OCI-LY7 (cell line): ENCODE data around the gene MYCN. TPM values are rescaled to one million over a fixed set of nuclear protein-coding genes. Genes with fewer than 3 reads are reported as not detected.

Source experiments
- BruUV-seq: library from RNA; stranded (reverse); fragments of 400-500 nt; replicated peaks from 2 replicates; lab custom pipeline; 2021; lab: Mats Ljungman, UMichigan
- CTCF ChIA-PET: fragments of 300-600 bp; sonication (Branson Sonifier 250); formaldehyde crosslinking; loops from one replicate; lab custom pipeline; 2022; ENCODE audit warnings: antibody characterized with exemption; ENCODE audit not compliant: unreplicated experiment; lab: Charles Lee
- POLR2A ChIA-PET: fragments of 300-600 bp; sonication (Branson Sonifier 250); formaldehyde crosslinking; loops from one replicate; lab custom pipeline; 2022; ENCODE audit warnings: antibody characterized with exemption; lab: Charles Lee
- DNase-seq: peaks from one replicate; pipeline ENCODE4 v3.0.0-alpha.2; 2015; ENCODE audit warnings: low spot score
- H2AFZ ChIP-seq: fragments of 200-600 bp; sonication (generic), shearing (Covaris generic); 2 replicates; pipeline ENCODE4 v1.6.1; 2014; ENCODE audit warnings: mild to moderate bottlenecking, antibody characterized with exemption, low read length, moderate library complexity
- H3K27ac ChIP-seq: fragments of 200-600 bp; sonication (generic); 2 replicates; pipeline ENCODE4 v1.5.1; 2014; ENCODE audit warnings: mixed run types, low read depth, mild to moderate bottlenecking, moderate library complexity, low read length, inconsistent platforms; ENCODE audit not compliant: poor library complexity, severe bottlenecking
- H3K36me3 ChIP-seq: fragments of 200-600 bp; sonication (generic); 2 replicates; pipeline ENCODE4 v1.6.1; 2014; ENCODE audit warnings: mild to moderate bottlenecking, antibody characterized with exemption, low read length, moderate library complexity, mixed read lengths; ENCODE audit not compliant: insufficient read depth
- H3K4me1 ChIP-seq: fragments of 200-600 bp; sonication (generic); 2 replicates; pipeline ENCODE4 v1.5.1; 2014; ENCODE audit warnings: mild to moderate bottlenecking, low read length; ENCODE audit not compliant: insufficient read depth, poor library complexity, severe bottlenecking
- H3K4me2 ChIP-seq: fragments of 200-600 bp; sonication (generic); 2 replicates; pipeline ENCODE4 v1.6.1; 2014; ENCODE audit warnings: mild to moderate bottlenecking, low read length
- H3K4me3 ChIP-seq: fragments of 200-600 bp; sonication (generic); 2 replicates; pipeline ENCODE4 v1.5.1; 2014; ENCODE audit warnings: mild to moderate bottlenecking, low read depth, low read length; ENCODE audit not compliant: poor library complexity, severe bottlenecking
- H3K79me2 ChIP-seq: fragments of 200-600 bp; sonication (generic); 2 replicates; pipeline ENCODE4 v1.6.1; 2016; ENCODE audit warnings: low read depth, mild to moderate bottlenecking, low read length, moderate library complexity, mixed read lengths; ENCODE audit not compliant: insufficient read depth
- H3K9me2 ChIP-seq: fragments of 200-600 bp; sonication (generic); 2 replicates; pipeline ENCODE4 v1.6.1; 2016; ENCODE audit warnings: mild to moderate bottlenecking, low read length, mixed read lengths; ENCODE audit not compliant: insufficient read depth
- H3K9me3 ChIP-seq: fragments of 200-600 bp; sonication (generic); 2 replicates; pipeline ENCODE4 v1.6.1; 2014; ENCODE audit warnings: mild to moderate bottlenecking, mixed run types, low read length, mixed read lengths
- H4K20me1 ChIP-seq: fragments of 200-600 bp; sonication (generic); 2 replicates; pipeline ENCODE4 v1.6.1; 2014; ENCODE audit warnings: mild to moderate bottlenecking, antibody characterized with exemption, low read length, moderate library complexity, mixed read lengths; ENCODE audit not compliant: insufficient read depth
- CTCF ChIP-seq: fragments of 200-600 bp; sonication (generic); conservative IDR thresholded peaks from 2 replicates; pipeline ENCODE4 v1.5.1; 2014; ENCODE audit warnings: mild to moderate bottlenecking, antibody characterized with exemption, low read length, moderate library complexity, mixed read lengths
- EZH2phosphoT487 ChIP-seq: fragments of 200-600 bp; sonication (generic); IDR thresholded peaks from 2 replicates; pipeline ENCODE4 v1.6.1; 2018; ENCODE audit warnings: low read depth, borderline replicate concordance, mild to moderate bottlenecking, mixed run types, antibody characterized with exemption, low read length, moderate library complexity, mixed read lengths
- intact Hi-C: fragments of 100-400 bp; cut with micrococcal nuclease; formaldehyde crosslinking; loops from one replicate; pipeline ENCODE4 v1.10.0; 2022; ENCODE audit not compliant: unreplicated experiment
- total RNA-seq, 2 experiments: library from RNA; depleted of rRNA in 1 of 2; stranded (reverse); fragments of >200 nt in 1 of 2; shearing (Covaris generic) in 1 of 2; gene quantifications; 2 replicates each; pipeline ENCODE4 v1.2.3, GENCODE V29; 2014 to 2022

The MYCN gene
- total RNA-seq, 2 experiments from 2014 or later = not detected

- Histone ChIP-seq H4K20me1 (no peaks in the 10 kb centered on the region), H3K27ac (no peak overlapping the region), H2AFZ (no peak overlapping the region), H3K4me1 (no peaks in the 10 kb centered on the region), H3K9me2 (no peaks in the 10 kb centered on the region), H3K9me3 (no peaks in the 10 kb centered on the region), H3K4me2 (no peak overlapping the region), H3K79me2 (no peaks in the 10 kb centered on the region), H3K4me3 (no peak overlapping the region), H3K36me3 (no peaks in the 10 kb centered on the region)
- no TSS peak for BruUV-seq
- intact Hi-C loops = no loop called here
- DNase-seq = no peak
- CTCF ChIA-PET = no interaction called here
- POLR2A ChIA-PET = no interaction called here
- no peak for TF ChIP-seq CTCF
- no peak for TF ChIP-seq EZH2phosphoT487
Observed at GRCh38 chr2:15990151-15991101, 50.1 kb downstream of the MYCN start.

GRCh38 chr2:15991231-15991630 lies 50.9 kb downstream of the MYCN start:
- ChIA-PET POLR2A (no interaction called here), CTCF (no interaction called here)
- no TSS peak for BruUV-seq

More at GRCh38 chr2:15991231-15991630, 50.9 kb downstream of the MYCN start:
- intact Hi-C loops = no loop called here
- Histone ChIP-seq H2AFZ (no peak overlapping the region), H3K4me3 (no peak overlapping the region), H3K4me2 (no peak overlapping the region), H3K4me1 (no peaks in the 10 kb centered on the region), H3K9me2 (no peaks in the 10 kb centered on the region), H3K36me3 (no peaks in the 10 kb centered on the region), H3K9me3 (no peaks in the 10 kb centered on the region), H3K27ac (no peak overlapping the region), H4K20me1 (no peaks in the 10 kb centered on the region), H3K79me2 (no peaks in the 10 kb centered on the region)
- DNase-seq = no peak
- TF ChIP-seq EZH2phosphoT487 (no peak), CTCF (no peak)
